ENCODE results near the gene TFPI.

DNA sequence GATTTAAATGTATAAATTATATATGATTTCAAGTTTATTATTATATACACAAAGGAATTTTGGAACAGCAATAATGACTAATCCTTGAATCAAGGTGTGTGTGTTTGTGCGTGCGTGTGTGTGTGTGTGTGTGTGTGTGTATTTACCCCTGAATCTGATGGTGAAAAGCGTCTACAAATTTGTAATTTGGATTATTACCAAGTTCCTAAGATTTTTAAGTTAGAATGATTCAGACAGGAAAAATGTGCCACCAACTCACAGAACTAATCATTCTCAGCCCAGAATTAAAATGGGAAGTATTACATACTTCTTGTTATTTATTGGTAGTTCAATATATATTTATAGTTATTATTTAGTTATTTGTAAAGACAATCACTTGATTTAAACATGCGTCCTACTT lies 118.5 kb downstream of the TFPI start:
- no peak for TF ChIP-seq POLR2A (IDR thresholded peaks at IDR 0.05; ENCODE audit: low read length)
- TF ChIP-seq, protein P1, sequence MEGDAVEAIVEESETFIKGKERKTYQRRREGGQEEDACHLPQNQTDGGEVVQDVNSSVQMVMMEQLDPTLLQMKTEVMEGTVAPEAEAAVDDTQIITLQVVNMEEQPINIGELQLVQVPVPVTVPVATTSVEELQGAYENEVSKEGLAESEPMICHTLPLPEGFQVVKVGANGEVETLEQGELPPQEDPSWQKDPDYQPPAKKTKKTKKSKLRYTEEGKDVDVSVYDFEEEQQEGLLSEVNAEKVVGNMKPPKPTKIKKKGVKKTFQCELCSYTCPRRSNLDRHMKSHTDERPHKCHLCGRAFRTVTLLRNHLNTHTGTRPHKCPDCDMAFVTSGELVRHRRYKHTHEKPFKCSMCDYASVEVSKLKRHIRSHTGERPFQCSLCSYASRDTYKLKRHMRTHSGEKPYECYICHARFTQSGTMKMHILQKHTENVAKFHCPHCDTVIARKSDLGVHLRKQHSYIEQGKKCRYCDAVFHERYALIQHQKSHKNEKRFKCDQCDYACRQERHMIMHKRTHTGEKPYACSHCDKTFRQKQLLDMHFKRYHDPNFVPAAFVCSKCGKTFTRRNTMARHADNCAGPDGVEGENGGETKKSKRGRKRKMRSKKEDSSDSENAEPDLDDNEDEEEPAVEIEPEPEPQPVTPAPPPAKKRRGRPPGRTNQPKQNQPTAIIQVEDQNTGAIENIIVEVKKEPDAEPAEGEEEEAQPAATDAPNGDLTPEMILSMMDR (IDR thresholded peaks at IDR 0.05) = no peak
- no peak for TF ChIP-seq CEBPB (IDR thresholded peaks at IDR 0.05)
- no peak for TF ChIP-seq RFX5 (IDR thresholded peaks at IDR 0.05)
- no peak for TF ChIP-seq EP300 (IDR thresholded peaks at IDR 0.05)
- no peak for TF ChIP-seq NPAS2 (CRISPR knock-in tag; IDR thresholded peaks at IDR 0.05; ENCODE audit: borderline replicate concordance)
- TF ChIP-seq BCL3 (IDR thresholded peaks at IDR 0.05) = no peak
- TF ChIP-seq MAX (IDR thresholded peaks at IDR 0.05) = no peak
- TF ChIP-seq, protein P2, sequence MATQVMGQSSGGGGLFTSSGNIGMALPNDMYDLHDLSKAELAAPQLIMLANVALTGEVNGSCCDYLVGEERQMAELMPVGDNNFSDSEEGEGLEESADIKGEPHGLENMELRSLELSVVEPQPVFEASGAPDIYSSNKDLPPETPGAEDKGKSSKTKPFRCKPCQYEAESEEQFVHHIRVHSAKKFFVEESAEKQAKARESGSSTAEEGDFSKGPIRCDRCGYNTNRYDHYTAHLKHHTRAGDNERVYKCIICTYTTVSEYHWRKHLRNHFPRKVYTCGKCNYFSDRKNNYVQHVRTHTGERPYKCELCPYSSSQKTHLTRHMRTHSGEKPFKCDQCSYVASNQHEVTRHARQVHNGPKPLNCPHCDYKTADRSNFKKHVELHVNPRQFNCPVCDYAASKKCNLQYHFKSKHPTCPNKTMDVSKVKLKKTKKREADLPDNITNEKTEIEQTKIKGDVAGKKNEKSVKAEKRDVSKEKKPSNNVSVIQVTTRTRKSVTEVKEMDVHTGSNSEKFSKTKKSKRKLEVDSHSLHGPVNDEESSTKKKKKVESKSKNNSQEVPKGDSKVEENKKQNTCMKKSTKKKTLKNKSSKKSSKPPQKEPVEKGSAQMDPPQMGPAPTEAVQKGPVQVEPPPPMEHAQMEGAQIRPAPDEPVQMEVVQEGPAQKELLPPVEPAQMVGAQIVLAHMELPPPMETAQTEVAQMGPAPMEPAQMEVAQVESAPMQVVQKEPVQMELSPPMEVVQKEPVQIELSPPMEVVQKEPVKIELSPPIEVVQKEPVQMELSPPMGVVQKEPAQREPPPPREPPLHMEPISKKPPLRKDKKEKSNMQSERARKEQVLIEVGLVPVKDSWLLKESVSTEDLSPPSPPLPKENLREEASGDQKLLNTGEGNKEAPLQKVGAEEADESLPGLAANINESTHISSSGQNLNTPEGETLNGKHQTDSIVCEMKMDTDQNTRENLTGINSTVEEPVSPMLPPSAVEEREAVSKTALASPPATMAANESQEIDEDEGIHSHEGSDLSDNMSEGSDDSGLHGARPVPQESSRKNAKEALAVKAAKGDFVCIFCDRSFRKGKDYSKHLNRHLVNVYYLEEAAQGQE (IDR thresholded peaks at IDR 0.05) = no peak
- no peak for TF ChIP-seq PHF8 (IDR thresholded peaks at IDR 0.05; ENCODE audit: borderline replicate concordance, low read depth)
- no peak for TF ChIP-seq MYC (IDR thresholded peaks at IDR 0.05; ENCODE audit: borderline replicate concordance, low read length)
- no peak for TF ChIP-seq KDM1A (IDR thresholded peaks at IDR 0.05; ENCODE audit: low read depth)

Measured in A549 (cell line).